ENCODE data around the gene ZG16B. TPM values are rescaled to one million over a fixed set of nuclear protein-coding genes. Genes with fewer than 3 reads are reported as not detected.

The ZG16B gene
- total and polyA plus RNA-seq, 2 donors (not counting 1 experiment from before 2014, with no cell fraction given) = not detected

GRCh38 chr16:2811703-2812471, 18.2 kb upstream of the ZG16B start:
- Histone ChIP-seq H3K27me3 (replicated peaks in 1 of 4; ENCODE audit: control extremely low read depth in 1 of 4, control insufficient read depth in 3 of 4, insufficient read depth in 4 of 4, low read length in 3 of 4) (peaks cover 0 to 12% (median 2%) of the 10 kb centered on the region in 4 experiments), H3K79me2 (ENCODE audit: control insufficient read depth, insufficient read depth, low read length) (no peaks in the 10 kb centered on the region), H2AFZ (ENCODE audit: insufficient read depth, low read depth, low read length, poor library complexity, severe bottlenecking) (no peak overlapping the region), H3K9me3 (ENCODE audit: control extremely low read depth in 1 of 3, control insufficient read depth in 2 of 3, insufficient read depth in 1 of 3, low read length in 2 of 3) (no peaks in the 10 kb centered on the region), H3K27ac (ENCODE audit: low read length in 2 of 2) (no peak overlapping the region), H3K36me3 (replicated peaks in 1 of 2; ENCODE audit: control extremely low read depth in 1 of 2, control insufficient read depth in 1 of 2, extremely low read depth in 1 of 2, insufficient read depth in 2 of 2, low read length in 1 of 2) (no peaks in the 10 kb centered on the region), H3K4me3 (ENCODE audit: control extremely low read depth in 1 of 5, extremely low read depth in 1 of 5, insufficient read depth in 1 of 5, low read depth in 2 of 5, low read length in 4 of 5) (no peak overlapping the region), H3K4me2 (replicated peaks; ENCODE audit: low read depth, low read length, poor library complexity, severe bottlenecking) (no peak overlapping the region), H3K4me1 (ENCODE audit: control insufficient read depth in 2 of 2, insufficient read depth in 2 of 2, low read length in 2 of 2) (no peaks in the 10 kb centered on the region), H3K9ac (ENCODE audit: low read length) (no peak overlapping the region), H4K20me1 (ENCODE audit: control insufficient read depth, insufficient read depth, low read length, poor library complexity, severe bottlenecking) (no peaks in the 10 kb centered on the region)
- Mint-ChIP-seq H3K4me3 (no peak overlapping the region), H3K27me3 (peaks cover 37% of the 10 kb centered on the region), H3K9me3 (ENCODE audit: insufficient read depth) (peaks cover 5% of the 10 kb centered on the region), H3K27ac (no peak overlapping the region), H3K4me1 (no peaks in the 10 kb centered on the region)
- ATAC-seq (ENCODE audit: low read depth) (no peak), DNase-seq (no peak)
- intact Hi-C loops (cut with micrococcal nuclease) = no loop called here
- ChIA-PET POLR2A (no interaction called here), CTCF (interaction anchor here (1.5 kb wide), 1 partner anchor 12 kb away, joined by 3 read pairs; no protein-coding TSS in a partner anchor)
- no peak for TF ChIP-seq CTCF (IDR thresholded peaks at IDR 0.05)
- WGBS (ENCODE audit: insufficient coverage) = 78% methylated on average over 14 of the region's 15 CpGs

GRCh38 chr16:2813771-2814221, 16.3 kb upstream of the ZG16B start:
- H3K9ac ChIP-seq (ENCODE audit: low read length) = no peak overlapping the region

More at GRCh38 chr16:2813771-2814221, 16.3 kb upstream of the ZG16B start:
- H3K27ac ChIP-seq (ENCODE audit: low read length in 2 of 2) = no peak overlapping the region
- H3K9me3 ChIP-seq (ENCODE audit: control extremely low read depth in 1 of 3, control insufficient read depth in 2 of 3, insufficient read depth in 1 of 3, low read length in 2 of 3) = no peaks in the 10 kb centered on the region
- 81% methylated on average over 5 of the region's 7 CpGs for WGBS (ENCODE audit: insufficient coverage)
- no peaks in the 10 kb centered on the region for H3K79me2 ChIP-seq (ENCODE audit: control insufficient read depth, insufficient read depth, low read length)
- Mint-ChIP-seq H3K4me3 (no peak overlapping the region), H3K9me3 (ENCODE audit: insufficient read depth) (peaks cover 5% of the 10 kb centered on the region), H3K27me3 (peaks cover 30% of the 10 kb centered on the region), H3K27ac (no peak overlapping the region), H3K4me1 (no peaks in the 10 kb centered on the region)
- H3K27me3 ChIP-seq (replicated peaks in 1 of 4; ENCODE audit: control extremely low read depth in 1 of 4, control insufficient read depth in 3 of 4, insufficient read depth in 4 of 4, low read length in 3 of 4) = peaks cover 0 to 12% (median 2%) of the 10 kb centered on the region in 4 experiments
- H3K4me2 ChIP-seq (replicated peaks; ENCODE audit: low read depth, low read length, poor library complexity, severe bottlenecking) = no peak overlapping the region
- H3K36me3 ChIP-seq (replicated peaks in 1 of 2; ENCODE audit: control extremely low read depth in 1 of 2, control insufficient read depth in 1 of 2, extremely low read depth in 1 of 2, insufficient read depth in 2 of 2, low read length in 1 of 2) = no peaks in the 10 kb centered on the region
- intact Hi-C loops (cut with micrococcal nuclease) = no loop called here
- DNase-seq = no peak
- no peak overlapping the region for H2AFZ ChIP-seq (ENCODE audit: insufficient read depth, low read depth, low read length, poor library complexity, severe bottlenecking)
- ChIA-PET POLR2A (no interaction called here), CTCF (no interaction called here)
- ATAC-seq (ENCODE audit: low read depth) = no peak
- TF ChIP-seq CTCF (IDR thresholded peaks at IDR 0.05) (no peak), EZH2 (IDR thresholded peaks at IDR 0.05; ENCODE audit: borderline replicate concordance, insufficient read depth, low read depth, low read length, poor library complexity, severe bottlenecking) (no peak)
- no peak overlapping the region for H3K4me3 ChIP-seq (ENCODE audit: control extremely low read depth in 1 of 5, extremely low read depth in 1 of 5, insufficient read depth in 1 of 5, low read depth in 2 of 5, low read length in 4 of 5)
- no peaks in the 10 kb centered on the region for H4K20me1 ChIP-seq (ENCODE audit: control insufficient read depth, insufficient read depth, low read length, poor library complexity, severe bottlenecking)
- no peaks in the 10 kb centered on the region for H3K4me1 ChIP-seq (ENCODE audit: control insufficient read depth in 2 of 2, insufficient read depth in 2 of 2, low read length in 2 of 2)
